Fibroblast of villous mesenchyme (primary cell): ENCODE results near the gene SLIT1. TPM values are rescaled to one million over a fixed set of nuclear protein-coding genes. Genes with fewer than 3 reads are reported as not detected.

Source experiments
- DNase-seq: peaks from one replicate; pipeline ENCODE4 v3.0.0-alpha.2; 2010; ENCODE audit warnings: low read depth
- H3K4me3 ChIP-seq: 2 replicates; pipeline ENCODE4 v1.5.1; 2011; ENCODE audit warnings: low read depth, mild to moderate bottlenecking, low read length
- total RNA-seq: library from RNA; depleted of rRNA; stranded (reverse); fragments of >200 nt; gene quantifications from 2 replicates; pipeline ENCODE4 v1.2.3, GENCODE V29; 2012
- TF ChIP-seq, protein P1 (sequence below): IDR thresholded peaks from 2 replicates; pipeline ENCODE4 v1.5.1; 2012; ENCODE audit warnings: low read depth, mild to moderate bottlenecking, low read length; ENCODE audit not compliant: insufficient read depth

SLIT1 gene
- total RNA-seq, 1 donor = not detected

DNA sequence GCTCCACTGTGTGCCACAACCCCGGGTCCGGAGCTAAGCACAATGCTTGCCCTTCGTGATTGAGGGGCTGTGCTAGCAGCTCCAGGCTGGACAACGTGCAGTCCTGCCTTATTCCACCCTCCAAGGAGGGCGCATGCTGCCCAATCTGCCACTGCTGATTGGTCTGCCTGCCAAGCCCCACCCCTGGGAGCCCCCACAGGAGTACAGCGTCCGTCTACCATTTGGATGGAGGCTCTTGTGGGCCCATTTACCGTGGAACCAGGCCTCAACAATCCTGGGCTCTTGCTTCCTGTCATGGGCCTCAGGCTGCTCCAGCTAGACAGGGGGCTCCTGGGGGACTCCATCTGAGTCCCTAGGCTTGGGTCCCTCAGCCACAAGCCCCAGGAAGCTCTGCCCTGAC is 173.3 kb downstream of the SLIT1 start:
- no peak overlapping the region for H3K4me3 ChIP-seq
- TF ChIP-seq, protein P1, sequence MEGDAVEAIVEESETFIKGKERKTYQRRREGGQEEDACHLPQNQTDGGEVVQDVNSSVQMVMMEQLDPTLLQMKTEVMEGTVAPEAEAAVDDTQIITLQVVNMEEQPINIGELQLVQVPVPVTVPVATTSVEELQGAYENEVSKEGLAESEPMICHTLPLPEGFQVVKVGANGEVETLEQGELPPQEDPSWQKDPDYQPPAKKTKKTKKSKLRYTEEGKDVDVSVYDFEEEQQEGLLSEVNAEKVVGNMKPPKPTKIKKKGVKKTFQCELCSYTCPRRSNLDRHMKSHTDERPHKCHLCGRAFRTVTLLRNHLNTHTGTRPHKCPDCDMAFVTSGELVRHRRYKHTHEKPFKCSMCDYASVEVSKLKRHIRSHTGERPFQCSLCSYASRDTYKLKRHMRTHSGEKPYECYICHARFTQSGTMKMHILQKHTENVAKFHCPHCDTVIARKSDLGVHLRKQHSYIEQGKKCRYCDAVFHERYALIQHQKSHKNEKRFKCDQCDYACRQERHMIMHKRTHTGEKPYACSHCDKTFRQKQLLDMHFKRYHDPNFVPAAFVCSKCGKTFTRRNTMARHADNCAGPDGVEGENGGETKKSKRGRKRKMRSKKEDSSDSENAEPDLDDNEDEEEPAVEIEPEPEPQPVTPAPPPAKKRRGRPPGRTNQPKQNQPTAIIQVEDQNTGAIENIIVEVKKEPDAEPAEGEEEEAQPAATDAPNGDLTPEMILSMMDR = no peak
- DNase-seq = no peak

GRCh38 chr10:97011397-97011796 is 174.4 kb downstream of the SLIT1 start:
- TF ChIP-seq, protein P1 = no peak
- H3K4me3 ChIP-seq = no peak overlapping the region
- no peak for DNase-seq

GRCh38 chr10:97010695-97011206 is 175.0 kb downstream of the SLIT1 start:
- TF ChIP-seq, protein P1 = no peak
- DNase-seq = no peak
- no peak overlapping the region for H3K4me3 ChIP-seq

- H3K4me3 ChIP-seq = no peak overlapping the region
- TF ChIP-seq, protein P1 = no peak
- DNase-seq = no peak
Measured at GRCh38 chr10:97007417-97007816, 178.3 kb downstream of the SLIT1 start.

DNA sequence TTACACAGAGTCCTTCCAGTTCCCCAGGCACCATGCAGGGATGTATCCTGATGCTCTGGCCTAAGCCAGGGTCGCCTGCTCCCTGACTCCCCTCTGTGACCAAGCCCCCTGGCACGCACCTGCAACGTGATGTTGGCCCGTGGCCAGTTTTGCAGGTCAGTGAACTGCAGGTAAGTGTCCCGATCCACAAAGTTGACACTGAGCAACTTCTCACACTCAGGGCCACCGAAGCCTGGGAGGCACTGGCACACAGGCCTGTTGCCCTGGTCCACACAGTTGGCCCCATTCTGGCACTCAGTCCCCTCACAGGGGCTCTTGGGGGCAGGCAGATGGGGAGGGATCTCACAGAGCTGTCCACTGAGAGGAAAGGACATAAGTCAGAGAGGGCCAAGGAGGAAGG is 179.4 kb downstream of the SLIT1 start:
- no peak for DNase-seq
- TF ChIP-seq, protein P1 = no peak
- no peak overlapping the region for H3K4me3 ChIP-seq

DNA sequence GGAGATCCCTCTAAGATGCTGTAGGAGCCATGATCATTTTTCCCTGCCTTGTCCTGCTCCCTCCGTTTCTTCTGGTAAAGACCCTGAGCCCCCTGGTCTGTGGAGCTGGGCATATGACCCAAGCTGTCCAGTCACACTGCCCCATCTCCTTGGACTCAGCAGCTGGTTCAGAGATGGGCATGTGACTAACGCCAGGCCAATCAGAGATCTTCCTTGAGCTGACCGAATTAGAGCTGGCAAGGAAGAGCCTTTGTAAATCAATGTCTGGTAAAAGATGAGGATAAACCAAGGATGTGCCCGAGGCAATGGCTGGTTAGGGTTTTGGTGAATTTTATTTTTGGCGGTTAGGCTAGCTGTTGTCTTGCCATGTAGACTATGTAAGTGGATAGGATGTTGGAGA is 180.4 kb downstream of the SLIT1 start:
- TF ChIP-seq, protein P1 = no peak
- H3K4me3 ChIP-seq = no peak overlapping the region
- DNase-seq = no peak

DNA sequence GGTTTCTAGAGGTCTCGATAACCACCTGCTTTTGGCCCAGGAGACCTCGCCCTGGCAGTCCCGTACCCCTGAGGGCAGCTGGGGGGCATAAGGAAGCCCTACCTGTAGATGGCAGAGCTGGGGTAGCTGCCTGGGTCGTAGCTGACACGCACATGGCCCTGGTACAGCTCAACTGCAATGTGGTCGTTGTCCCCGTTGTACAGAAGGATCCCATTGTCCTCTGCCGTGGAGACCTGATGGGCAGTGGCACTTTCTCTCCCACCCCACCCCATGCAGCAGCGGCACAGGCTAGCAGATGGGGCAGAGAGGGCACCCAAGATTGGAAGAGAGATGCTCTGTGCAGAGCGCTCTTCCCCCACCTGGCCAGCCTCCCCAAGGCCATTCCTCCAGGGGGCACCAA is 181.2 kb downstream of the SLIT1 start:
- no peak for DNase-seq
- no peak overlapping the region for H3K4me3 ChIP-seq
- TF ChIP-seq, protein P1 = no peak
